ENCODE measurements around the gene IP6K2.

DNA sequence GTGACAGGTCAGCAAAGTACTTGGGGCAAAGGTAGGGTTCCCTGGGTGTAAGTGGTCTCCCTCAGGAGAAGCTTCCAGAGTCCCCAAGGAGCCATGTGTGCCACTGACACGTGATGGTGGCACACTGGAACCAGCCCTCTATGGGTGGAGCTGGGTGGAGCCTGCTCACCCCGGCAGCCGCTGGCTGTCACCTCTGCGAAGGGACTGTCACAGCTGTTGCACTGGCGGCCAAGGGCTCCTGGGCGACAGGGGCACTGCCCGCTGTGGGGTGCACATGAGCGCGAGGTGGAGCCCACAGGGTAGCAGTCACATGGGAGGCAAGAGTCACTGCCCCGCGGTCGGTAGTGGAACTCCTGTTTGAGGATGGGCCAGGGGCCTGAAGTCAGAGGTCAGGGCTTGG, 66.3 kb downstream of the IP6K2 start:
- TF ChIP-seq, protein P1, sequence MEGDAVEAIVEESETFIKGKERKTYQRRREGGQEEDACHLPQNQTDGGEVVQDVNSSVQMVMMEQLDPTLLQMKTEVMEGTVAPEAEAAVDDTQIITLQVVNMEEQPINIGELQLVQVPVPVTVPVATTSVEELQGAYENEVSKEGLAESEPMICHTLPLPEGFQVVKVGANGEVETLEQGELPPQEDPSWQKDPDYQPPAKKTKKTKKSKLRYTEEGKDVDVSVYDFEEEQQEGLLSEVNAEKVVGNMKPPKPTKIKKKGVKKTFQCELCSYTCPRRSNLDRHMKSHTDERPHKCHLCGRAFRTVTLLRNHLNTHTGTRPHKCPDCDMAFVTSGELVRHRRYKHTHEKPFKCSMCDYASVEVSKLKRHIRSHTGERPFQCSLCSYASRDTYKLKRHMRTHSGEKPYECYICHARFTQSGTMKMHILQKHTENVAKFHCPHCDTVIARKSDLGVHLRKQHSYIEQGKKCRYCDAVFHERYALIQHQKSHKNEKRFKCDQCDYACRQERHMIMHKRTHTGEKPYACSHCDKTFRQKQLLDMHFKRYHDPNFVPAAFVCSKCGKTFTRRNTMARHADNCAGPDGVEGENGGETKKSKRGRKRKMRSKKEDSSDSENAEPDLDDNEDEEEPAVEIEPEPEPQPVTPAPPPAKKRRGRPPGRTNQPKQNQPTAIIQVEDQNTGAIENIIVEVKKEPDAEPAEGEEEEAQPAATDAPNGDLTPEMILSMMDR (IDR thresholded peaks at IDR 0.05): no peak
- no peak for TF ChIP-seq POLR2A (IDR thresholded peaks at IDR 0.05)
